ENCODE measurements around the gene DLK1.

Gene DLK1

GRCh38 chr14:100770605-100771120 is 44.0 kb downstream of the DLK1 start:
- no peaks in the 10 kb centered on the region for H3K27me3 ChIP-seq (replicated peaks)
- H3K36me3 ChIP-seq (replicated peaks), result no peaks in the 10 kb centered on the region
- in situ Hi-C loops (cut with HindIII; ENCODE audit: low pct_ligation_motif_present, low sequenced_read_pairs), result no loop called here
- H3K4me3 ChIP-seq (ENCODE audit: low read depth, low read length), result no peak overlapping the region
- H3K27ac ChIP-seq, result no peak overlapping the region
- TF ChIP-seq CTCF (IDR thresholded peaks at IDR 0.05; ENCODE audit: low read depth, low read length, missing control alignments), result no peak
- DNase-seq, result no peak

- Histone ChIP-seq H3K27ac (no peak overlapping the region), H3K36me3 (replicated peaks) (no peaks in the 10 kb centered on the region), H3K27me3 (replicated peaks) (no peaks in the 10 kb centered on the region), H3K4me3 (ENCODE audit: low read depth, low read length) (no peak overlapping the region)
- TF ChIP-seq CTCF (IDR thresholded peaks at IDR 0.05; ENCODE audit: low read depth, low read length, missing control alignments), result no peak
- in situ Hi-C loops (cut with HindIII; ENCODE audit: low pct_ligation_motif_present, low sequenced_read_pairs), result no loop called here
- DNase-seq, result no peak
These were observed 44.6 kb downstream of the DLK1 start for GRCh38 chr14:100771121-100771800.

GRCh38 chr14:100772607-100773165 is 46.0 kb downstream of the DLK1 start:
- in situ Hi-C loops (cut with HindIII; ENCODE audit: low pct_ligation_motif_present, low sequenced_read_pairs), result no loop called here

GRCh38 chr14:100773331-100774163 is 46.9 kb downstream of the DLK1 start:
- no peak for TF ChIP-seq CTCF (IDR thresholded peaks at IDR 0.05; ENCODE audit: low read depth, low read length, missing control alignments)
- Histone ChIP-seq H3K27ac (no peak overlapping the region), H3K4me3 (ENCODE audit: low read depth, low read length) (no peak overlapping the region), H3K36me3 (replicated peaks) (no peaks in the 10 kb centered on the region), H3K27me3 (replicated peaks) (no peaks in the 10 kb centered on the region)
- DNase-seq, result no peak
- in situ Hi-C loops (cut with HindIII; ENCODE audit: low pct_ligation_motif_present, low sequenced_read_pairs), result no loop called here

More at GRCh38 chr14:100772607-100773165, 46.0 kb downstream of the DLK1 start:
- Histone ChIP-seq H3K4me3 (ENCODE audit: low read depth, low read length) (no peak overlapping the region), H3K27ac (no peak overlapping the region), H3K27me3 (replicated peaks) (no peaks in the 10 kb centered on the region), H3K36me3 (replicated peaks) (no peaks in the 10 kb centered on the region)
- DNase-seq, result no peak
- no peak for TF ChIP-seq CTCF (IDR thresholded peaks at IDR 0.05; ENCODE audit: low read depth, low read length, missing control alignments)

GRCh38 chr14:100774164-100774537 is 47.5 kb downstream of the DLK1 start:
- in situ Hi-C loops (cut with HindIII; ENCODE audit: low pct_ligation_motif_present, low sequenced_read_pairs), result no loop called here
- TF ChIP-seq CTCF (IDR thresholded peaks at IDR 0.05; ENCODE audit: low read depth, low read length, missing control alignments), result no peak
- H3K4me3 ChIP-seq (ENCODE audit: low read depth, low read length), result no peak overlapping the region
- H3K27ac ChIP-seq, result no peak overlapping the region
- no peaks in the 10 kb centered on the region for H3K27me3 ChIP-seq (replicated peaks)
- DNase-seq, result no peak
- no peaks in the 10 kb centered on the region for H3K36me3 ChIP-seq (replicated peaks)
